ENCODE results near the gene MTG2.

Gene MTG2

GRCh38 chr20:62226707-62227590, 44.1 kb downstream of the MTG2 start:
- no peaks in the 10 kb centered on the region for H3K36me3 ChIP-seq (ENCODE audit: insufficient read depth, low read length)
- WGBS = 85% methylated on average over 24 of the region's 24 CpGs
- H3K27ac ChIP-seq (ENCODE audit: low read depth, low read length) = no peak overlapping the region
- H3K9ac ChIP-seq (ENCODE audit: low read depth, low read length) = no peak overlapping the region
- H3K27me3 ChIP-seq (ENCODE audit: insufficient read depth, low read length) = peaks cover 26% of the 10 kb centered on the region
- no peaks in the 10 kb centered on the region for H3K4me1 ChIP-seq (ENCODE audit: insufficient read depth, low read length)
- no peaks in the 10 kb centered on the region for H3K9me3 ChIP-seq (ENCODE audit: insufficient read depth, low read depth, low read length)
- no peak overlapping the region for H3K4me3 ChIP-seq (ENCODE audit: low read length)

GRCh38 chr20:62227591-62227976, 44.8 kb downstream of the MTG2 start:
- H3K36me3 ChIP-seq (ENCODE audit: insufficient read depth, low read length) = no peaks in the 10 kb centered on the region
- no peaks in the 10 kb centered on the region for H3K9me3 ChIP-seq (ENCODE audit: insufficient read depth, low read depth, low read length)
- H3K4me1 ChIP-seq (ENCODE audit: insufficient read depth, low read length) = no peaks in the 10 kb centered on the region
- peaks cover 20% of the 10 kb centered on the region; the same call in 1 of the 2 replicates for H3K27me3 ChIP-seq (ENCODE audit: insufficient read depth, low read length)
- H3K4me3 ChIP-seq (ENCODE audit: low read length) = no peak overlapping the region
- 82% methylated on average over 10 of the region's 10 CpGs for WGBS
- H3K27ac ChIP-seq (ENCODE audit: low read depth, low read length) = no peak overlapping the region
- H3K9ac ChIP-seq (ENCODE audit: low read depth, low read length) = no peak overlapping the region

- 75% methylated on average over 37 of the region's 37 CpGs for WGBS
- no peaks in the 10 kb centered on the region for H3K36me3 ChIP-seq (ENCODE audit: insufficient read depth, low read length)
- H3K9ac ChIP-seq (ENCODE audit: low read depth, low read length) = no peak overlapping the region
- no peaks in the 10 kb centered on the region for H3K4me1 ChIP-seq (ENCODE audit: insufficient read depth, low read length)
- H3K9me3 ChIP-seq (ENCODE audit: insufficient read depth, low read depth, low read length) = no peaks in the 10 kb centered on the region
- peaks cover 13% of the 10 kb centered on the region; the same call in 1 of the 2 replicates for H3K27me3 ChIP-seq (ENCODE audit: insufficient read depth, low read length)
- H3K27ac ChIP-seq (ENCODE audit: low read depth, low read length) = no peak overlapping the region
- no peak overlapping the region for H3K4me3 ChIP-seq (ENCODE audit: low read length)
Measured at GRCh38 chr20:62227977-62228958, 45.4 kb downstream of the MTG2 start.

GRCh38 chr20:62228982-62229545, 46.2 kb downstream of the MTG2 start:
- WGBS = 88% methylated on average over 7 of the region's 7 CpGs

DNA sequence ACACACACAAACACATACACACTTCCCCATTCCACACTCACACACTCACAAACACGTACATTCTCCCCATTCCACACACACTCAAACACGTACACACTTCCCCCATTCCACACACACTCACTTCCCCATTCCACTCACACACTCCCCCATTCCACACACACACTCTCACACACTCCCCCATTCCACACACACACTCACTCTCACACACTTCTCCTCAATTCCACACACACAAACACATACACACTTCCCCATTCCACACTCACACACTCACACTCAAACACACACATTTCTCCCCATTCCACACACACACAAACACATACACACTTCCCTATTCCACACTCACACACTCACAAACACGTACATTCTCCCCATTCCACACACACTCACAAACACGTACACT, 46.8 kb downstream of the MTG2 start:
- H3K27ac ChIP-seq (ENCODE audit: low read depth, low read length) = no peak overlapping the region
- WGBS = 70% methylated on average over 4 of the region's 4 CpGs
- H3K4me1 ChIP-seq (ENCODE audit: insufficient read depth, low read length) = no peaks in the 10 kb centered on the region
- H3K9me3 ChIP-seq (ENCODE audit: insufficient read depth, low read depth, low read length) = no peaks in the 10 kb centered on the region
- no peak overlapping the region for H3K4me3 ChIP-seq (ENCODE audit: low read length)
- 0 out of 2 replicates have a peak, but pooled peaks cover 3% of the 10 kb centered on the region for H3K27me3 ChIP-seq (ENCODE audit: insufficient read depth, low read length)
- no peaks in the 10 kb centered on the region for H3K36me3 ChIP-seq (ENCODE audit: insufficient read depth, low read length)
- H3K9ac ChIP-seq (ENCODE audit: low read depth, low read length) = no peak overlapping the region

More at GRCh38 chr20:62228982-62229545, 46.2 kb downstream of the MTG2 start:
- no peak overlapping the region for H3K9ac ChIP-seq (ENCODE audit: low read depth, low read length)
- H3K27me3 ChIP-seq (ENCODE audit: insufficient read depth, low read length) = 0 out of 2 replicates have a peak, but pooled peaks cover 8% of the 10 kb centered on the region
- H3K36me3 ChIP-seq (ENCODE audit: insufficient read depth, low read length) = no peaks in the 10 kb centered on the region
- no peak overlapping the region for H3K27ac ChIP-seq (ENCODE audit: low read depth, low read length)
- H3K4me3 ChIP-seq (ENCODE audit: low read length) = no peak overlapping the region
- H3K9me3 ChIP-seq (ENCODE audit: insufficient read depth, low read depth, low read length) = no peaks in the 10 kb centered on the region
- no peaks in the 10 kb centered on the region for H3K4me1 ChIP-seq (ENCODE audit: insufficient read depth, low read length)

DNA sequence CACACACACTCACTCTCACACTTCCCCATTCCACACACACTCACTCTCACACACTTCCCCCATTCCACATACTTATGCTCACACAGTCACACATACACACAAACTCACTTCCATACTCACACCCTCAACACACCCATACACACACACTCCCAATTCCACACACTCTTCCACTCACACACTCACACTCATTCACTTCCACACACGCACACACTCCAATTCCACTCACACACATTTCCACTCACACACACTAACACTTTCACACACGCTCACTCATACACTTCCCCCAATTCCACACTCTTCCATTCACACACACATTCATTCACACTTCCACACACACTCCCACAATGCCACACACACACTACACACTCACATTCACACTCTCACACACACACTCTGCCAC, 47.4 kb downstream of the MTG2 start:
- 90% methylated on average over 2 of the region's 2 CpGs for WGBS
- H3K4me1 ChIP-seq (ENCODE audit: insufficient read depth, low read length) = no peaks in the 10 kb centered on the region
- no peak overlapping the region for H3K27ac ChIP-seq (ENCODE audit: low read depth, low read length)
- H3K4me3 ChIP-seq (ENCODE audit: low read length) = no peak overlapping the region
- H3K9me3 ChIP-seq (ENCODE audit: insufficient read depth, low read depth, low read length) = no peaks in the 10 kb centered on the region
- no peak overlapping the region for H3K9ac ChIP-seq (ENCODE audit: low read depth, low read length)
- no peaks in the 10 kb centered on the region for H3K27me3 ChIP-seq (ENCODE audit: insufficient read depth, low read length)
- H3K36me3 ChIP-seq (ENCODE audit: insufficient read depth, low read length) = no peaks in the 10 kb centered on the region

GRCh38 chr20:62230696-62231095, 47.9 kb downstream of the MTG2 start:
- H3K4me3 ChIP-seq (ENCODE audit: low read length) = no peak overlapping the region
- no peaks in the 10 kb centered on the region for H3K27me3 ChIP-seq (ENCODE audit: insufficient read depth, low read length)
- WGBS = 93% methylated on average over 10 of the region's 10 CpGs
- H3K36me3 ChIP-seq (ENCODE audit: insufficient read depth, low read length) = no peaks in the 10 kb centered on the region
- H3K27ac ChIP-seq (ENCODE audit: low read depth, low read length) = no peak overlapping the region
- H3K9ac ChIP-seq (ENCODE audit: low read depth, low read length) = no peak overlapping the region
- H3K4me1 ChIP-seq (ENCODE audit: insufficient read depth, low read length) = no peaks in the 10 kb centered on the region
- no peaks in the 10 kb centered on the region for H3K9me3 ChIP-seq (ENCODE audit: insufficient read depth, low read depth, low read length)

DNA sequence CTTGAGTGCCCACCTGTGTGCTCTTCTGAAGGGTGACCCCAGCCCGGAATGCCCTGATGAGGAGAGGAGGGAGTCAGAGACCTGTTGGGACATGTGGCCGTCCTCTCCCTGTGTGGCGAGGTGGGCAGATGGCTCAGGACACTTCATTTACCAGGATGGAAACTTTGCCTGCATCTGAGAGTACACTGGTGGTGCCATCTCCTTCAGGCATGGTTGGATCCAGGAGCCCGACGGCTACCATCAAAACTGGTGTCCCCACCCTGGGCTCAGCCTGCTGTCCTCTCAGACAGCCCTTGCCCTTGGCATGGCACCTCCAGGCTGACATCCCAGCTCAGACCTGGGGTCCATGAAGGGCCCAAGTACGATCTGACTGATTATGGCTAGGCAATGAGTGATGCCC, 48.5 kb downstream of the MTG2 start:
- Histone ChIP-seq H3K4me1 (ENCODE audit: insufficient read depth, low read length) (0 out of 2 replicates have a peak, but pooled peaks cover under 1% of the 10 kb centered on the region), H3K9me3 (ENCODE audit: insufficient read depth, low read depth, low read length) (no peaks in the 10 kb centered on the region), H3K27me3 (ENCODE audit: insufficient read depth, low read length) (no peaks in the 10 kb centered on the region), H3K27ac (ENCODE audit: low read depth, low read length) (no peak overlapping the region), H3K9ac (ENCODE audit: low read depth, low read length) (no peak overlapping the region), H3K36me3 (ENCODE audit: insufficient read depth, low read length) (no peaks in the 10 kb centered on the region), H3K4me3 (ENCODE audit: low read length) (no peak overlapping the region)
- WGBS = 82% methylated on average over 6 of the region's 6 CpGs

DNA sequence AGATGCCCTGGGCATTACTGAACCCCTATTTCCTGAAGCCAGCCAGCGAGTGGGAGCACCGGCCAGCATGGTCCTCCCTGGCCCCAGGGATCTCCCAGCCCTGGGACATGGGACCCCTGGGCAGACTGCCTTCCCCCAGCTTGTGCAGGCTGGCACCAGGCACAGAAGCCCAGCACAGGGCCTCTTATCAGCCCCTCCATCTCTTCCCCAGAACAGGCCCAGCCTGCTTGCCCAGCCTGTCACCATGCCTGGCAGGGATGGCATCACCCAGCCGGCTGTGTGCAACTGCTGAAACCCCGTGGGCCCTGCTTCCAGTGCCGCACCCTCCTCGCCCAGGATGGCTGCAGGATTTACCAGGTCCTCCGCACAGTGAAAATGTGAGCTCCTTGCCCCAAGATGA, 49.4 kb downstream of the MTG2 start:
- 0 out of 2 replicates have a peak, but pooled peaks cover 2% of the 10 kb centered on the region for H3K4me1 ChIP-seq (ENCODE audit: insufficient read depth, low read length)
- no peak overlapping the region for H3K9ac ChIP-seq (ENCODE audit: low read depth, low read length)
- H3K27me3 ChIP-seq (ENCODE audit: insufficient read depth, low read length) = no peaks in the 10 kb centered on the region
- H3K9me3 ChIP-seq (ENCODE audit: insufficient read depth, low read depth, low read length) = no peaks in the 10 kb centered on the region
- H3K27ac ChIP-seq (ENCODE audit: low read depth, low read length) = no peak overlapping the region
- WGBS = 92% methylated on average over 7 of the region's 7 CpGs
- no peaks in the 10 kb centered on the region for H3K36me3 ChIP-seq (ENCODE audit: insufficient read depth, low read length)
- no peak overlapping the region for H3K4me3 ChIP-seq (ENCODE audit: low read length)

DNA sequence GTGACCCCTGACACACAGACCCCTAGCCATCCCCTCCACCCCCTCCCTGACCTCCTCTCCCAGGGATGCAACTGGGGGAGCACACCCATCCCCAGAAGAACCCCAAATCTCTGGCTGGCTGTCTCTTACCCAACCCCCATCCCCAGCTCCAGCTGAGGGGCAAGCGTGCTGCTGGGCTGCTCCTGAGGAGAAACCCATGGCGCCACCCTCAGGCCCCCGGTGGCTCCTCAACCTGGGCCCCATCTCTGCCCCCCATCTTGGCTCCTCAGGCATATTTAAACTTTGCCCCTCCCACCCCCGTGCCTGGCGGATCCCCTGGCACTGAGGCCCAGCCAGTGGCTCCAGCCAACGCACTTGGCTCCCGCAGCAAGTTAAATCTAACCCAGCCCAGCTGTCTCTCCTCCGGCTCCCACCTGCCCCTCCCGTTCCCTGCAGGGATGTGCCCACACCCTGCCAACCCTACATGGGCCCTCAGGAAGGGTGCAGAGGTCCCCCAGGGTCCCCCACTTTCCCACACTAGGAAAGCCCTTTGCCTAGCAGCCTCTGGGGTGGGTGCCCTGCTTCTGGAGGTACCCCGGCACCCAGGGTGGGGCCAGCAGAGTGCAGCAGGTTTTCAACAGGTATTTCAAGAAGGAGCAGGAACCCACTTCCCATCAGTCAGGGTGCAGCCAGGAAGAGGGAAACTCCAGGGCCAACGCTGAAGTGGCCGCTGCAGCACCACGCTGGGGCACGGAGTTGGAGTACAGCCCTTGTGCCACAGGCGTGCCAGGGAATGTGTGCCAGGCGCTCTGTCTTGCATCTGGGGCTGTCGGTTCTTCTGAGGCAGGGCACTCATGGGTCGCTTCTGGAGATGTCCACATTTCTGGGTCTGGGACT, 50.2 kb downstream of the MTG2 start:
- no peak overlapping the region for H3K4me3 ChIP-seq (ENCODE audit: low read length)
- 83% methylated on average over 18 of the region's 18 CpGs for WGBS

More for the DNA sequence above, 50.2 kb downstream of the MTG2 start:
- no peak overlapping the region for H3K9ac ChIP-seq (ENCODE audit: low read depth, low read length)
- 0 out of 2 replicates have a peak, but pooled peaks cover 2% of the 10 kb centered on the region for H3K4me1 ChIP-seq (ENCODE audit: insufficient read depth, low read length)
- H3K36me3 ChIP-seq (ENCODE audit: insufficient read depth, low read length) = no peaks in the 10 kb centered on the region
- no peaks in the 10 kb centered on the region for H3K27me3 ChIP-seq (ENCODE audit: insufficient read depth, low read length)
- no peak overlapping the region for H3K27ac ChIP-seq (ENCODE audit: low read depth, low read length)
- H3K9me3 ChIP-seq (ENCODE audit: insufficient read depth, low read depth, low read length) = no peaks in the 10 kb centered on the region

All from HUES64 (cell line).